GM12872 (cell line): ENCODE measurements around the gene KPNB1.

ENCODE experiments used
- CTCF ChIP-seq: IDR thresholded peaks from 3 replicates; pipeline ENCODE4 v1.5.1; 2011; ENCODE audit warnings: low read depth, mild to moderate bottlenecking, low read length, moderate library complexity; ENCODE audit not compliant: insufficient read depth

The KPNB1 gene

GRCh38 chr17:47718634-47719405 is 69.1 kb downstream of the KPNB1 start:
- TF ChIP-seq CTCF, result no peak

DNA sequence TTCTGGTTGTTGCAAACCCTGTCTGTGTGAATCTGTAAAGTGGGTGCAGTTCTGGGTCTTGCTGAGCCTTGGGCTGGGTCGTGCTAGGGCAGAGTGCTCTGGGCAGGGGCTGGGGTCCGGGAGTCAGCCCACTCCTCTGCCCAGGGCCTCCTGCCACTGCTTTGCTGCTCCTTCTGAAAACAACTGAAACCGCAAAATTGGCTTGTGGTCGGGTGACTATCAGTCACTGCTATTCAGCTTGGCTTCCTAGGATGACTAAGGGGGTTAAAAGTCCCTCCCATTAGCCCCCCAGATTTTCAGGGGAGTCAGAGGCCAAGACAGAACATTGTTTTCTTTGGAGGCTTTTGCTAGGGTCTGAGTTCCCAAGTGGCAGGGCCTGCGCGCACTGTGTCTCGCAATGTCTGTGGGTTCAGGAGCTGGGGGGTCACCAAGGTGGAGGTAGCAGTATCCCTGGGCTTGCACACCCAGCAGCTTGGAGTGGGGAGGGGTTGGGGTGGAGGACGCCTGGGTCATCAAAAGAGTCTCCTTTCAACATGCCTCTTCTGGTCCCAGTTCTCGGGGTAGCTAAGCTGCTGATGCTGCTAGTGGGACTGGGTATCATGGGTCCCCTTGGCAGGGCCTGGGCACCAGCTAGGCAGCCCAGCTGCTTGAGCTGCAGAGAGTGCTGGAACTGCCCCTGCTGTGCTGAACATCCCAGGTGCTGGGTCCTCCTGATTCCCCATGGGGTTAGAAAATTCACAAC is 69.9 kb downstream of the KPNB1 start:
- TF ChIP-seq CTCF, result no peak

GRCh38 chr17:47720196-47720595 is 70.5 kb downstream of the KPNB1 start:
- no peak for TF ChIP-seq CTCF

GRCh38 chr17:47720754-47721533 is 71.2 kb downstream of the KPNB1 start:
- no peak for TF ChIP-seq CTCF

- TF ChIP-seq CTCF, result no peak
Observed at GRCh38 chr17:47721725-47722124, 72.0 kb downstream of the KPNB1 start.

DNA sequence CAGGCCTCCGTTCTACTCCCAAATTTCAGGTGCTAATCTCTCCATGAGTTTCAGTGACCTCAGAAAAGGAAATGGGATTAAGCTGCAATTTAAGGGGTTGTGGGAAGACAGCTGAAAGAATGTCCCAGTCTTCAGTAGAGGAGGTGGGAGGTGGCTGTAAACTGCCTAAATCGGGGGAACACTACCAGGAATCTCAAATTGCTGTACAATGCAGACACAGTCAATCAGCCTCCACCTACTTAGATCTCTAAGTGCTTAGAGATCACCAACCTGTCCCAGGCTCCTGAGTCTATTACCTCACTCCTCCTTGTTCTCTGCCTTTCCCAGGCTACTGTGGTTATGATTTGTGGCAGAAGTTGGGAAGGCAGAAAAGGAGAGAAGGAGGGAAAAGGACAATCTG is 75.0 kb downstream of the KPNB1 start:
- TF ChIP-seq CTCF, result no peak
